ENCODE results near the gene VSIR. TPM values are rescaled to one million over a fixed set of nuclear protein-coding genes. Genes with fewer than 3 reads are reported as not detected.

VSIR gene
- total RNA-seq, 1 donor from 2014 or later = 104 TPM

GRCh38 chr10:71727738-71728737 lies 45.3 kb downstream of the VSIR start:
- Histone ChIP-seq H3K9me3 (replicated peaks) (no peaks in the 10 kb centered on the region), H3K36me3 (no peaks in the 10 kb centered on the region), H3K27me3 (ENCODE audit: low read depth) (no peaks in the 10 kb centered on the region), H3K27ac (replicated peaks) (peak overlapping the region; percentile 83), H3K4me3 (peak overlapping the region; percentile 10), H3K4me1 (peaks cover 46% of the 10 kb centered on the region)
- intact Hi-C loops (cut with micrococcal nuclease) = loop anchor here (10.0 kb wide), 1 partner anchor 47 kb away; the partner anchor contains the start of gene VSIR
- TF ChIP-seq, protein P1, sequence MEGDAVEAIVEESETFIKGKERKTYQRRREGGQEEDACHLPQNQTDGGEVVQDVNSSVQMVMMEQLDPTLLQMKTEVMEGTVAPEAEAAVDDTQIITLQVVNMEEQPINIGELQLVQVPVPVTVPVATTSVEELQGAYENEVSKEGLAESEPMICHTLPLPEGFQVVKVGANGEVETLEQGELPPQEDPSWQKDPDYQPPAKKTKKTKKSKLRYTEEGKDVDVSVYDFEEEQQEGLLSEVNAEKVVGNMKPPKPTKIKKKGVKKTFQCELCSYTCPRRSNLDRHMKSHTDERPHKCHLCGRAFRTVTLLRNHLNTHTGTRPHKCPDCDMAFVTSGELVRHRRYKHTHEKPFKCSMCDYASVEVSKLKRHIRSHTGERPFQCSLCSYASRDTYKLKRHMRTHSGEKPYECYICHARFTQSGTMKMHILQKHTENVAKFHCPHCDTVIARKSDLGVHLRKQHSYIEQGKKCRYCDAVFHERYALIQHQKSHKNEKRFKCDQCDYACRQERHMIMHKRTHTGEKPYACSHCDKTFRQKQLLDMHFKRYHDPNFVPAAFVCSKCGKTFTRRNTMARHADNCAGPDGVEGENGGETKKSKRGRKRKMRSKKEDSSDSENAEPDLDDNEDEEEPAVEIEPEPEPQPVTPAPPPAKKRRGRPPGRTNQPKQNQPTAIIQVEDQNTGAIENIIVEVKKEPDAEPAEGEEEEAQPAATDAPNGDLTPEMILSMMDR (IDR thresholded peaks at IDR 0.05; ENCODE audit: borderline replicate concordance) = no peak
- DNase-seq = peak; percentile 70

DNA sequence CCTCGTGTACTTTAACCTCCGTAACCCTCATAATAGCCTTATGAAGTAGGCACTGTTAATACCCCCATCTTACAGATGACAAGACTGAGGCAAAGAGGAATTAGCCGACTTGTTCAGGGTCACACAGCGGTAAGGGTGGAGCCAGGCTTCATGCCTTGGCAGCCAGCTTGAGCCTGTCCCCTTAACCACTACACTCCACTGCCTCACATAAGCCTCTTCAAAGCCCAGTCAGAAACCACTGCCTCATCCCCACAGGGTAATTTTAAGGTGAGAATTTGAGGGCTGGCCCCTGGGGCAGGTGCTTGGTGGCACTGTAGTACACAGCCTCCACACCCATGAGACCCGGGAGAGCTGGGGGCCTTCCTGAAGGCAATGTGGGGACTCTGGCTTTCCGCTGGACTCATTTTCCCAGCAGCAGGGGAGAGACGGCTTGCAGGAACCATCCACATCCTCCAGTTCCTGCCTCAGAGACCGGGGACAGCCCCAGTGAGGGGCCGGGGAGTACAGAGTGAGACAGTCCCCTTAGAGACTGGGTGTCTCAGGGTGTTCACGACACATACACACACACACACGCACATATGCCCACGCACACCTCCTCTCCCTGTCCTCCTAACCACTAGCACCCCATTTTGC lies 46.1 kb downstream of the VSIR start:
- Histone ChIP-seq H3K36me3 (no peaks in the 10 kb centered on the region), H3K27ac (replicated peaks) (peak overlapping the region; percentile 83), H3K9me3 (replicated peaks) (no peaks in the 10 kb centered on the region), H3K4me1 (peaks cover 46% of the 10 kb centered on the region), H3K4me3 (peak overlapping the region; percentile 10), H3K27me3 (ENCODE audit: low read depth) (no peaks in the 10 kb centered on the region)
- DNase-seq = no peak
- intact Hi-C loops (cut with micrococcal nuclease) = loop anchor here (10.0 kb wide), 1 partner anchor 48 kb away; the partner anchor contains the start of gene VSIR
- TF ChIP-seq, protein P1 (IDR thresholded peaks at IDR 0.05; ENCODE audit: borderline replicate concordance) = no peak

DNA sequence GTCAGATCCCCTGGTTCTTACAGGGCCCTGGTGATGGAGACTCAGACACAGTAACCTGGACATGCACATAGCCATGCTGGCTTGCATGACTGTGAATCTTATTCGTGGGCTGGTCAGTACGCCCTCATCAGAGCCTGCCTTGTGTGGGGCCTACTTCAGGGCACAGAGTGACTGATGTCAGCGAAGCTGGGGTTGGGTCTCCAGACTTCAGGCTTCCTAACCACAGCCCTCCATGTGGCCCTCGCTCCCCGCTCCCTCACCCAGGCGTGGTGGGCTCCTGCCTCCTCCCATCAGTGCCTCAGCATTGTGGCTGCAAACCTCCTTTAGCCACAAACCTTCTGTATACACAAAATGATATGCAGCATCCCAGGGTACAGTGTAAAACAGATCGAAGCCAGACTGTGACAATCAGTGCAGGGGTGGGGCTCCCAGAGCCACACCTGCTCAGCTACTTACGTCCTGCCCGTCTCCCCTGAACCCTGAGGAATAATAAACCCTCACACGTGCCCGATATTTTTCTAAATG lies 46.7 kb downstream of the VSIR start:
- H3K27me3 ChIP-seq (ENCODE audit: low read depth) = no peaks in the 10 kb centered on the region
- TF ChIP-seq, protein P1 (IDR thresholded peaks at IDR 0.05; ENCODE audit: borderline replicate concordance) = no peak
- peak overlapping the region; percentile 83 for H3K27ac ChIP-seq (replicated peaks)
- DNase-seq = no peak
- no peak overlapping the region for H3K4me3 ChIP-seq
- H3K9me3 ChIP-seq (replicated peaks) = no peaks in the 10 kb centered on the region
- no peaks in the 10 kb centered on the region for H3K36me3 ChIP-seq
- H3K4me1 ChIP-seq = peaks cover 46% of the 10 kb centered on the region
- intact Hi-C loops (cut with micrococcal nuclease) = loop anchor here (10.0 kb wide), 1 partner anchor 48 kb away; the partner anchor contains the start of gene VSIR

GRCh38 chr10:71725998-71726579 lies 47.2 kb downstream of the VSIR start:
- DNase-seq = no peak
- intact Hi-C loops (cut with micrococcal nuclease) = loop anchor here (10.0 kb wide), 1 partner anchor 49 kb away; the partner anchor contains the start of gene VSIR
- H3K27me3 ChIP-seq (ENCODE audit: low read depth) = no peaks in the 10 kb centered on the region
- no peak overlapping the region for H3K4me3 ChIP-seq
- H3K27ac ChIP-seq (replicated peaks) = peak overlapping the region; percentile 83
- H3K9me3 ChIP-seq (replicated peaks) = no peaks in the 10 kb centered on the region
- H3K36me3 ChIP-seq = no peaks in the 10 kb centered on the region
- TF ChIP-seq, protein P1 (IDR thresholded peaks at IDR 0.05; ENCODE audit: borderline replicate concordance) = peak; percentile 42
- peaks cover 46% of the 10 kb centered on the region for H3K4me1 ChIP-seq

DNA sequence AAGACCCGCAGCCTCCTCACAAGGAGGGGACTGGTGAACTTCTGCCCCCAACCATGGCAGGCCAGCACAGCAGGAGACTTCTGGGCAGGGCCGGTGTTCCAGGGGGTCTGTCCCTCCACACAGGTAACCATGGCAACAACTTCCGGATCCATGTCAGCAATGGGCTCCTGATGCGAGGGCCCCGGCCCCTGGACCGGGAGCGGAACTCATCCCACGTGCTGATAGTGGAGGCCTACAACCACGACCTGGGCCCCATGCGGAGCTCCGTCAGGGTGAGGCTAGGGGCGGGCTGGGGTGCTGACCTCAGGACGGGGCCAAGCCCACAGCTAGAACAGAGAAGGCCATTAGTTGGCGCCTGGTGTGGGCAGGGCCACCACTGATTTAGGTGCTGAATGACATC lies 48.1 kb downstream of the VSIR start:
- Histone ChIP-seq H3K27ac (replicated peaks) (no peak overlapping the region), H3K4me3 (no peak overlapping the region), H3K27me3 (ENCODE audit: low read depth) (no peaks in the 10 kb centered on the region), H3K9me3 (replicated peaks) (no peaks in the 10 kb centered on the region), H3K4me1 (peaks cover 46% of the 10 kb centered on the region), H3K36me3 (no peaks in the 10 kb centered on the region)
- no peak for DNase-seq
- intact Hi-C loops (cut with micrococcal nuclease) = loop anchor here (10.0 kb wide), 1 partner anchor 50 kb away; the partner anchor contains the start of gene VSIR
- TF ChIP-seq, protein P1 (IDR thresholded peaks at IDR 0.05; ENCODE audit: borderline replicate concordance) = no peak
